Lower leg skin (tissue), 4 donors: Measurements from ENCODE around the gene UBAP2. TPM values are rescaled to one million over a fixed set of nuclear protein-coding genes. Genes with fewer than 3 reads are reported as not detected.

Experiments used
- DNase-seq, 2 donors: peaks; one replicate each; pipeline ENCODE4 v3.0.0-alpha.2; 2019; ENCODE audit warnings: low spot score in 2 of 2
- H3K4me3 ChIP-seq: fragments of 200-600 bp; sonication (generic); 2 replicates; pipeline ENCODE4 v1.5.1; 2017; ENCODE audit warnings: mild to moderate bottlenecking, low read depth; ENCODE audit not compliant: poor library complexity, severe bottlenecking
- POLR2A ChIP-seq, 2 donors: fragments of 450-650 bp; IDR thresholded peaks; one replicate each; pipeline ENCODE4 v1.6.1; 2016 to 2017; ENCODE audit warnings: antibody characterized with exemption in 2 of 2, mild to moderate bottlenecking in 1 of 2, moderate library complexity in 1 of 2
- WGBS, 2 donors: methylation state at CpG; one replicate each; pipeline ENCODE4 v1.1.5; 2018; 5-methylcytosine and 5-hydroxymethylcytosine counted together
- intact Hi-C: fragments of 100-400 bp; cut with DNase I; formaldehyde crosslinking; loops from one replicate; pipeline ENCODE4 v1.15.0; 2023; ENCODE audit warnings: low total_unique reads
- total RNA-seq, 4 donors: library from RNA; depleted of rRNA; stranded (reverse); fragments of >200 nt; gene quantifications; one replicate each; pipeline ENCODE4 v1.1.0, GENCODE V29; 2016
- TF ChIP-seq, protein P1 (sequence below), 3 donors: fragments of 450-650 bp; IDR thresholded peaks; one replicate each; pipeline ENCODE4 v1.5.1; 2016; ENCODE audit warnings: antibody characterized with exemption in 3 of 3, mild to moderate bottlenecking in 3 of 3, moderate library complexity in 2 of 3

UBAP2 gene
- total RNA-seq, 4 donors from 2014 or later = 20.0 to 29.1 (median 28.6) TPM

DNA sequence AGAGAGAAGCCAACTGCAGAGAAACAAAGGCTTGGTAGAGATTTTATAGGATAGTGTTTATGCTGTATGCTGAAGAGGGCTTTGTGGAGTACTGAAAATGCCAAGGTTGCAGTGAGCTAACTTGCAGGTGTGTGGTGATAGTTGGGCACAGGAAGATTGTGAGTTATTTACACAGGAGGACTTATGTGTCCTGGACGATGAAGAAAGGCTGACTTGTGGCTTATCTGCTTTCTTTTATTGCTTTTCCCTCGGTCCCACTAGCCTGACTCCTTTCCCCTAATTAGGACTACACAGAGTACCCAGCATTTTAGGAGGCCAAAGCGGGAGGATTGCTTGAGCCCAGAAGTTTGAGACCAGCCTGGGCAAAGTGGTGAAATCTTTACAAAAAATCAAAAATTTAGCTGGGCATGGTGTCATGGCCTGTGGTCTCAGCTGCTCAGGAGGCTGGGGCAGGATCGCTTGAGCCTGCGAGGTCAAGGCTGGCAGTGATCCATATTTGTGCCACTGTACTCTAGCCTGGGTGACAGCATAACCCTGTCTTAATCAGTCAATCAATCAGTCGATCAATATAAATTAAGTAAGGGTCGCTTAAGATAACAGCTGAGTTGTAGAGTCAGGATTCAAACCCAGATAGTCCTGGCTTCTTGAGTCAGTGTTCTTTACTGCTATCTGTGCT lies 169.9 kb downstream of the UBAP2 start:
- DNase-seq = no peak
- WGBS, 2 donors = 87 to 91% methylated on average over 7 of the region's 7 CpGs
- TF ChIP-seq, protein P1, sequence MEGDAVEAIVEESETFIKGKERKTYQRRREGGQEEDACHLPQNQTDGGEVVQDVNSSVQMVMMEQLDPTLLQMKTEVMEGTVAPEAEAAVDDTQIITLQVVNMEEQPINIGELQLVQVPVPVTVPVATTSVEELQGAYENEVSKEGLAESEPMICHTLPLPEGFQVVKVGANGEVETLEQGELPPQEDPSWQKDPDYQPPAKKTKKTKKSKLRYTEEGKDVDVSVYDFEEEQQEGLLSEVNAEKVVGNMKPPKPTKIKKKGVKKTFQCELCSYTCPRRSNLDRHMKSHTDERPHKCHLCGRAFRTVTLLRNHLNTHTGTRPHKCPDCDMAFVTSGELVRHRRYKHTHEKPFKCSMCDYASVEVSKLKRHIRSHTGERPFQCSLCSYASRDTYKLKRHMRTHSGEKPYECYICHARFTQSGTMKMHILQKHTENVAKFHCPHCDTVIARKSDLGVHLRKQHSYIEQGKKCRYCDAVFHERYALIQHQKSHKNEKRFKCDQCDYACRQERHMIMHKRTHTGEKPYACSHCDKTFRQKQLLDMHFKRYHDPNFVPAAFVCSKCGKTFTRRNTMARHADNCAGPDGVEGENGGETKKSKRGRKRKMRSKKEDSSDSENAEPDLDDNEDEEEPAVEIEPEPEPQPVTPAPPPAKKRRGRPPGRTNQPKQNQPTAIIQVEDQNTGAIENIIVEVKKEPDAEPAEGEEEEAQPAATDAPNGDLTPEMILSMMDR (IDR thresholded peaks at IDR 0.05) = no peak
- TF ChIP-seq POLR2A (IDR thresholded peaks at IDR 0.05) = no peak
- no peak overlapping the region for H3K4me3 ChIP-seq
- intact Hi-C loops = no loop called here

GRCh38 chr9:33877727-33878489 lies 170.8 kb downstream of the UBAP2 start:
- H3K4me3 ChIP-seq = no peak overlapping the region
- intact Hi-C loops = no loop called here
- TF ChIP-seq, protein P1 (IDR thresholded peaks at IDR 0.05) = no peak
- TF ChIP-seq POLR2A (IDR thresholded peaks at IDR 0.05) = no peak
- 81 to 84% methylated on average over 10 of the region's 10 CpGs for WGBS, 2 donors
- DNase-seq = no peak

Other genes starting within 250 kb of the UBAP2 start
- 10 to 100 TPM; 30.4 to 39.9 (median 36.5) TPM for gene UBE2R2, start 231.7 kb downstream of the UBAP2 start, total RNA-seq
- 10 to 100 TPM; 21.9 to 30.7 (median 26.8) TPM for gene DCAF12, start 77.8 kb upstream of the UBAP2 start, total RNA-seq
- gene UBAP1, start 130.2 kb upstream of the UBAP2 start, total RNA-seq = 10 to 100 TPM; 40.0 to 63.7 (median 53.2) TPM